Mesenteric fat pad (tissue), 1 donor: ENCODE data around the gene USP5. TPM values are rescaled to one million over a fixed set of nuclear protein-coding genes. Genes with fewer than 3 reads are reported as not detected.

Experiments used
- DNase-seq: peaks from one replicate; pipeline ENCODE4 v3.0.0-alpha.2; 2020; ENCODE audit warnings: low spot score
- long read RNA-seq: library from polyadenylated mRNA; unstranded; transcript quantifications from one replicate; pipeline ENCODE4 v2.0.0, GENCODE V29; 2020
- total RNA-seq: library from RNA; stranded (reverse); fragmentation: NEBNext Ultra II Directional; extraction: Animal tissue kit (Norgen Biotek cat#: 25700); gene quantifications from one replicate; pipeline ENCODE4 v1.2.1, GENCODE V29; 2021
- donor health status: DM: yes; HTN: yes; CAD: no.

The USP5 gene
- 74.8 TPM for total RNA-seq
- long read RNA-seq, transcript USP5-201 (20 exons, 3,181 nt), result minor isoform, 17 of 180 reads
- long read RNA-seq, transcript USP5-202 (20 exons, 3,083 nt), result major isoform, 116 of 180 reads
- long read RNA-seq, partial matches to known transcripts, result 34 of 180 reads
- long read RNA-seq, other reads (novel, unspliced or antisense), result 13 of 180 reads

GRCh38 chr12:6851921-6852650, at the start of gene USP5:
TSS of gene USP5 (plus strand) at chr12:6852150. CDS start at chr12:6852180, 30 bp downstream.
- peak; percentile 99 for DNase-seq

GRCh38 chr12:6807170-6807569, 44.8 kb upstream of the USP5 start:
- no peak for DNase-seq

- DNase-seq, result no peak
These were observed 42.9 kb upstream of the USP5 start for GRCh38 chr12:6809056-6809455.

GRCh38 chr12:6810758-6811157, 41.2 kb upstream of the USP5 start:
- DNase-seq, result no peak

GRCh38 chr12:6813363-6813762, 38.6 kb upstream of the USP5 start:
- no peak for DNase-seq

GRCh38 chr12:6816598-6816997, 35.4 kb upstream of the USP5 start:
- no peak for DNase-seq

GRCh38 chr12:6817098-6817497, 34.9 kb upstream of the USP5 start:
- no peak for DNase-seq

GRCh38 chr12:6817662-6818157, 34.2 kb upstream of the USP5 start:
- DNase-seq, result no peak

- DNase-seq, result no peak
These were observed 33.7 kb upstream of the USP5 start for GRCh38 chr12:6818222-6818621.

GRCh38 chr12:6818645-6819044, 33.3 kb upstream of the USP5 start:
- DNase-seq, result no peak

GRCh38 chr12:6819106-6820030, 32.6 kb upstream of the USP5 start:
- no peak for DNase-seq

GRCh38 chr12:6820166-6820565, 31.8 kb upstream of the USP5 start:
- DNase-seq, result no peak

GRCh38 chr12:6821591-6822425, 30.1 kb upstream of the USP5 start, which contains the start of gene GPR162:
TSS of gene GPR162 (plus strand) at chr12:6821821. CDS start at chr12:6823899, 2,078 bp downstream.
- no peak for DNase-seq

- no peak for DNase-seq
These were observed 29.4 kb upstream of the USP5 start for GRCh38 chr12:6822426-6823135.

GRCh38 chr12:6823182-6824084, 28.5 kb upstream of the USP5 start:
- no peak for DNase-seq

GRCh38 chr12:6824085-6824775, 27.7 kb upstream of the USP5 start:
- no peak for DNase-seq

GRCh38 chr12:6824901-6825381, 27.0 kb upstream of the USP5 start:
- DNase-seq, result no peak

GRCh38 chr12:6825398-6826124, 26.4 kb upstream of the USP5 start:
- no peak for DNase-seq
